ENCODE results near the gene SOX9.
A peak's percentile ranks its signal among the peaks of the same experiment; 100 is the strongest.

- TF ChIP-seq SNAI2 (CRISPR knock-in tag; IDR thresholded peaks at IDR 0.05) (peak; percentile 82), ZNF565 (CRISPR knock-in tag; conservative IDR thresholded peaks at IDR 0.05; ENCODE audit: low read depth) (no peak), CREB5 (CRISPR knock-in tag; IDR thresholded peaks at IDR 0.05; ENCODE audit: low read depth) (peak; percentile 37; the same call in 1 of the 2 replicates), ESRRG (CRISPR knock-in tag; IDR thresholded peaks at IDR 0.05) (no peak), ZFP30 (CRISPR knock-in tag; IDR thresholded peaks at IDR 0.05) (no peak), OSR1 (CRISPR knock-in tag; IDR thresholded peaks at IDR 0.05) (no peak), ARNTL (CRISPR knock-in tag; IDR thresholded peaks at IDR 0.05; ENCODE audit: borderline replicate concordance, low read depth) (no peak), BACH2 (CRISPR knock-in tag; IDR thresholded peaks at IDR 0.05; ENCODE audit: borderline replicate concordance) (no peak), TOX (CRISPR knock-in tag; IDR thresholded peaks at IDR 0.05; ENCODE audit: borderline replicate concordance) (no peak), RARB (CRISPR knock-in tag; IDR thresholded peaks at IDR 0.05) (no peak), ZFP3 (CRISPR knock-in tag; IDR thresholded peaks at IDR 0.05) (peak; percentile 70), POU6F1 (CRISPR knock-in tag; IDR thresholded peaks at IDR 0.05; ENCODE audit: borderline replicate concordance, low read depth) (no peak), ISL1 (CRISPR knock-in tag; IDR thresholded peaks at IDR 0.05) (peak; percentile 77)
- TF ChIP-seq, protein P1, sequence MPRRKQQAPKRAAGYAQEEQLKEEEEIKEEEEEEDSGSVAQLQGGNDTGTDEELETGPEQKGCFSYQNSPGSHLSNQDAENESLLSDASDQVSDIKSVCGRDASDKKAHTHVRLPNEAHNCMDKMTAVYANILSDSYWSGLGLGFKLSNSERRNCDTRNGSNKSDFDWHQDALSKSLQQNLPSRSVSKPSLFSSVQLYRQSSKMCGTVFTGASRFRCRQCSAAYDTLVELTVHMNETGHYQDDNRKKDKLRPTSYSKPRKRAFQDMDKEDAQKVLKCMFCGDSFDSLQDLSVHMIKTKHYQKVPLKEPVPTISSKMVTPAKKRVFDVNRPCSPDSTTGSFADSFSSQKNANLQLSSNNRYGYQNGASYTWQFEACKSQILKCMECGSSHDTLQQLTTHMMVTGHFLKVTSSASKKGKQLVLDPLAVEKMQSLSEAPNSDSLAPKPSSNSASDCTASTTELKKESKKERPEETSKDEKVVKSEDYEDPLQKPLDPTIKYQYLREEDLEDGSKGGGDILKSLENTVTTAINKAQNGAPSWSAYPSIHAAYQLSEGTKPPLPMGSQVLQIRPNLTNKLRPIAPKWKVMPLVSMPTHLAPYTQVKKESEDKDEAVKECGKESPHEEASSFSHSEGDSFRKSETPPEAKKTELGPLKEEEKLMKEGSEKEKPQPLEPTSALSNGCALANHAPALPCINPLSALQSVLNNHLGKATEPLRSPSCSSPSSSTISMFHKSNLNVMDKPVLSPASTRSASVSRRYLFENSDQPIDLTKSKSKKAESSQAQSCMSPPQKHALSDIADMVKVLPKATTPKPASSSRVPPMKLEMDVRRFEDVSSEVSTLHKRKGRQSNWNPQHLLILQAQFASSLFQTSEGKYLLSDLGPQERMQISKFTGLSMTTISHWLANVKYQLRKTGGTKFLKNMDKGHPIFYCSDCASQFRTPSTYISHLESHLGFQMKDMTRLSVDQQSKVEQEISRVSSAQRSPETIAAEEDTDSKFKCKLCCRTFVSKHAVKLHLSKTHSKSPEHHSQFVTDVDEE (CRISPR knock-in tag; IDR thresholded peaks at IDR 0.05): no peak
Observed at GRCh38 chr17:72151565-72152386, 31.0 kb downstream of the SOX9 start.

All from SK-N-SH treated with all-trans-retinoic acid at 6 μM for 48 hours (cell line).